ENCODE results near the gene FAM78B. TPM values are rescaled to one million over a fixed set of nuclear protein-coding genes. Genes with fewer than 3 reads are reported as not detected.

Gene FAM78B
- total and polyA plus RNA-seq, 2 experiments from 2014 or later: 0.16 to 0.43 TPM

GRCh38 chr1:166184897-166185296 is 18.1 kb upstream of the FAM78B start:
- no peaks in the 10 kb centered on the region for H3K4me1 ChIP-seq (ENCODE audit: insufficient read depth)
- H3K27ac ChIP-seq: no peak overlapping the region
- H3K36me3 ChIP-seq (ENCODE audit: low read depth): no peaks in the 10 kb centered on the region
- H3K4me2 ChIP-seq (ENCODE audit: unreplicated experiment): no peak overlapping the region
- no peaks in the 10 kb centered on the region for H3F3A ChIP-seq (ENCODE audit: insufficient read depth)
- H3K9me3 ChIP-seq (ENCODE audit: low read depth): no peaks in the 10 kb centered on the region
- 49 to 53% methylated on average over 6 of the region's 6 CpGs for WGBS, 2 experiments (ENCODE audit: low coverage in 1 of 2, low lambda C conversion rate in 2 of 2, missing lambda C conversion rate in 2 of 2)
- H3K9ac ChIP-seq: no peak overlapping the region
- no peaks in the 10 kb centered on the region for H4K20me1 ChIP-seq (ENCODE audit: insufficient read depth)
- H2AFZ ChIP-seq: no peak overlapping the region
- TF ChIP-seq EZH2phosphoT487 (IDR thresholded peaks at IDR 0.05; ENCODE audit: insufficient read depth, low read depth) (no peak), EZH2 (IDR thresholded peaks at IDR 0.05; ENCODE audit: insufficient read depth, poor library complexity, severe bottlenecking) (no peak)
- no peaks in the 10 kb centered on the region for H3K27me3 ChIP-seq (replicated peaks; ENCODE audit: insufficient read depth)
- no peaks in the 10 kb centered on the region for H3K79me2 ChIP-seq (ENCODE audit: insufficient read depth)
- H3K4me3 ChIP-seq: no peak overlapping the region
- in situ Hi-C loops (cut with MboI): no loop called here
- DNase-seq: peak; percentile 6
- no peaks in the 10 kb centered on the region for H3K9me2 ChIP-seq (ENCODE audit: insufficient read depth)

GRCh38 chr1:166184012-166184411 is 17.2 kb upstream of the FAM78B start:
- Histone ChIP-seq H3K9me2 (ENCODE audit: insufficient read depth) (no peaks in the 10 kb centered on the region), H3K9me3 (ENCODE audit: low read depth) (no peaks in the 10 kb centered on the region), H3K79me2 (ENCODE audit: insufficient read depth) (no peaks in the 10 kb centered on the region), H4K20me1 (ENCODE audit: insufficient read depth) (no peaks in the 10 kb centered on the region), H3K9ac (no peak overlapping the region), H3K36me3 (ENCODE audit: low read depth) (no peaks in the 10 kb centered on the region), H3K27me3 (replicated peaks; ENCODE audit: insufficient read depth) (no peaks in the 10 kb centered on the region), H3K4me3 (no peak overlapping the region), H3K4me2 (ENCODE audit: unreplicated experiment) (no peak overlapping the region), H2AFZ (no peak overlapping the region), H3K4me1 (ENCODE audit: insufficient read depth) (no peaks in the 10 kb centered on the region), H3K27ac (no peak overlapping the region), H3F3A (ENCODE audit: insufficient read depth) (no peaks in the 10 kb centered on the region)
- WGBS, 2 experiments (ENCODE audit: low coverage in 1 of 2, low lambda C conversion rate in 2 of 2, missing lambda C conversion rate in 2 of 2): 8% methylated on average over 1 of the region's 1 CpG
- TF ChIP-seq EZH2 (IDR thresholded peaks at IDR 0.05; ENCODE audit: insufficient read depth, poor library complexity, severe bottlenecking) (no peak), EZH2phosphoT487 (IDR thresholded peaks at IDR 0.05; ENCODE audit: insufficient read depth, low read depth) (no peak)
- in situ Hi-C loops (cut with MboI): no loop called here
- no peak for DNase-seq

GRCh38 chr1:166182281-166182680 is 15.5 kb upstream of the FAM78B start:
- H3K4me1 ChIP-seq (ENCODE audit: insufficient read depth): no peaks in the 10 kb centered on the region
- no peak overlapping the region for H3K4me3 ChIP-seq
- no peaks in the 10 kb centered on the region for H4K20me1 ChIP-seq (ENCODE audit: insufficient read depth)
- H3K9me3 ChIP-seq (ENCODE audit: low read depth): no peaks in the 10 kb centered on the region
- H3F3A ChIP-seq (ENCODE audit: insufficient read depth): no peaks in the 10 kb centered on the region
- no peak overlapping the region for H3K9ac ChIP-seq
- H3K27me3 ChIP-seq (replicated peaks; ENCODE audit: insufficient read depth): no peaks in the 10 kb centered on the region
- H3K9me2 ChIP-seq (ENCODE audit: insufficient read depth): no peaks in the 10 kb centered on the region
- 14 to 31% methylated on average over 2 of the region's 2 CpGs for WGBS, 2 experiments (ENCODE audit: low coverage in 1 of 2, low lambda C conversion rate in 2 of 2, missing lambda C conversion rate in 2 of 2)
- TF ChIP-seq EZH2 (IDR thresholded peaks at IDR 0.05; ENCODE audit: insufficient read depth, poor library complexity, severe bottlenecking): no peak
- TF ChIP-seq EZH2phosphoT487 (IDR thresholded peaks at IDR 0.05; ENCODE audit: insufficient read depth, low read depth): no peak
- H3K79me2 ChIP-seq (ENCODE audit: insufficient read depth): no peaks in the 10 kb centered on the region
- no peak overlapping the region for H2AFZ ChIP-seq
- no peaks in the 10 kb centered on the region for H3K36me3 ChIP-seq (ENCODE audit: low read depth)
- in situ Hi-C loops (cut with MboI): no loop called here
- no peak for DNase-seq
- no peak overlapping the region for H3K27ac ChIP-seq
- no peak overlapping the region for H3K4me2 ChIP-seq (ENCODE audit: unreplicated experiment)

GRCh38 chr1:166176416-166176815 is 9.6 kb upstream of the FAM78B start:
- Histone ChIP-seq H3K79me2 (ENCODE audit: insufficient read depth) (no peaks in the 10 kb centered on the region), H3K27me3 (replicated peaks; ENCODE audit: insufficient read depth) (no peaks in the 10 kb centered on the region), H3K9me2 (ENCODE audit: insufficient read depth) (no peaks in the 10 kb centered on the region), H3F3A (ENCODE audit: insufficient read depth) (no peaks in the 10 kb centered on the region), H2AFZ (no peak overlapping the region), H3K4me1 (ENCODE audit: insufficient read depth) (no peaks in the 10 kb centered on the region), H3K9me3 (ENCODE audit: low read depth) (no peaks in the 10 kb centered on the region), H3K27ac (no peak overlapping the region), H4K20me1 (ENCODE audit: insufficient read depth) (no peaks in the 10 kb centered on the region), H3K4me2 (ENCODE audit: unreplicated experiment) (no peak overlapping the region), H3K9ac (no peak overlapping the region), H3K4me3 (no peak overlapping the region), H3K36me3 (ENCODE audit: low read depth) (no peaks in the 10 kb centered on the region)
- in situ Hi-C loops (cut with MboI): no loop called here
- 29 to 33% methylated on average over 2 of the region's 2 CpGs for WGBS, 2 experiments (ENCODE audit: low coverage in 1 of 2, low lambda C conversion rate in 2 of 2, missing lambda C conversion rate in 2 of 2)
- no peak for DNase-seq
- no peak for TF ChIP-seq EZH2 (IDR thresholded peaks at IDR 0.05; ENCODE audit: insufficient read depth, poor library complexity, severe bottlenecking)
- TF ChIP-seq EZH2phosphoT487 (IDR thresholded peaks at IDR 0.05; ENCODE audit: insufficient read depth, low read depth): no peak

DNA sequence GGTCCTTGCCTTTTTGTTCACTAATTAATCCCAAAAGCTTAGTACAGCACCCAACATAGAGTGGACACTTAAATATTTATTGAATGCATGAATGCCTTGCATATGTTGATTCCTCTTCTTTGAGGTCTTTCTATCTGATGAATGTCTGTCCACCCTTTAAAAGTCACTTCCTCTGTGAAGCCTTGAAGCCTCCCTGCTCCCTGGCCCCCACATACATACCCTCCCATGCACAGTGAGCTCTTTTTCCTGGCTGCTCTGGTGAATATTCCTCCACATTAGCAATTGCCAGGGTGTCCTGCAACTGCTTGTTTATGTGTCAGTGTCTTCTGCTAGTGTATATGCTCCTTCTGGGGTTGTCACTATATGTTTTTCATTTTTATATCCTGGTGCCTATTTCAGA is 8.2 kb upstream of the FAM78B start:
- H3K9me3 ChIP-seq (ENCODE audit: low read depth): no peaks in the 10 kb centered on the region
- DNase-seq: no peak
- no peaks in the 10 kb centered on the region for H3K36me3 ChIP-seq (ENCODE audit: low read depth)
- H3K27ac ChIP-seq: no peak overlapping the region
- no peaks in the 10 kb centered on the region for H3K9me2 ChIP-seq (ENCODE audit: insufficient read depth)
- no peaks in the 10 kb centered on the region for H3K27me3 ChIP-seq (replicated peaks; ENCODE audit: insufficient read depth)
- no peak overlapping the region for H3K4me2 ChIP-seq (ENCODE audit: unreplicated experiment)
- H3K79me2 ChIP-seq (ENCODE audit: insufficient read depth): no peaks in the 10 kb centered on the region
- H4K20me1 ChIP-seq (ENCODE audit: insufficient read depth): no peaks in the 10 kb centered on the region
- no peaks in the 10 kb centered on the region for H3F3A ChIP-seq (ENCODE audit: insufficient read depth)
- TF ChIP-seq EZH2 (IDR thresholded peaks at IDR 0.05; ENCODE audit: insufficient read depth, poor library complexity, severe bottlenecking): no peak
- no peak for TF ChIP-seq EZH2phosphoT487 (IDR thresholded peaks at IDR 0.05; ENCODE audit: insufficient read depth, low read depth)
- H3K4me1 ChIP-seq (ENCODE audit: insufficient read depth): no peaks in the 10 kb centered on the region
- in situ Hi-C loops (cut with MboI): no loop called here
- no peak overlapping the region for H2AFZ ChIP-seq
- no peak overlapping the region for H3K9ac ChIP-seq
- H3K4me3 ChIP-seq: no peak overlapping the region
